Measurements from ENCODE around the gene CAMK2B. TPM values are rescaled to one million over a fixed set of nuclear protein-coding genes. Genes with fewer than 3 reads are reported as not detected.

The CAMK2B gene
- total and polyA plus RNA-seq, 2 of the 13 experiments (the other 11 are each of a cell fraction or from before 2014, with no cell fraction given): 0.27 to 0.48 TPM

DNA sequence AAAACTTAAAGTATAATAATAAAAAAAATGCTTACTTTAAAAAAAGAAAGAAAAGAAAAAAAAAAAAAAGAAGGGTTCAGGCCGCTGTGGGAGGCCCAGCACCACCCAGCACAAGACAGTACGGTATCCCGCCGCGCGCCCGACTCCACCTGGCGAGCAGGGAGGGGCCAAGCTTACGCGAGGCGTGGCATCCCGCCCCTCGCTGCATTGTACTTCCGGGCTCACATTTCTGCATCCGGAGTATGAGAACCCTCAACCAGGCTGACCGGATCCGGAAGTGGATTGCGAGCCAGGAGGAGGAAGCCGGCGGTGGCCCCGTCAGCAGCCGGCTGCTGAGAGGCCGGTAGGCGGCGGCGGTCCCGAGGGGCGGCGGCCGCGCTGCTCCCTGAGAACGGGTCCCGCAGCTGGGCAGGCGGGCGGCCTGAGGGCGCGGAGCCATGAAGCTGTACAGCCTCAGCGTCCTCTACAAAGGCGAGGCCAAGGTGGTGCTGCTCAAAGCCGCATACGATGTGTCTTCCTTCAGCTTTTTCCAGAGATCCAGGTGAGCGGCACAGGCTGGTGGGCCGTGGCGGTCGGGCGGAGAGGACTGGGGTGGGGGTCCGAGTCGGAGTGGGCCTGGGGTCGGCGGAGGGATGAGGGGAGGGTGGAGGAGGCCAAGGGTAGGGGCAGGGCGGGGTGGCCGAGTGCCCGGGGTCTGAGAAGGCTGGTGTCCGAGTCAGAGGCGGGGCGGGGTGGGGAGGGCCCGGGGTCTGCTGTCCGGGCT is 124.5 kb downstream of the CAMK2B start, which contains the start of gene YKT6 (continued):
- TF ChIP-seq GLMP (CRISPR knock-in tag; IDR thresholded peaks at IDR 0.05; ENCODE audit: borderline replicate concordance) (no peak), ARID2 (CRISPR knock-in tag; IDR thresholded peaks at IDR 0.05; ENCODE audit: borderline replicate concordance) (no peak), ZBTB14 (CRISPR knock-in tag; IDR thresholded peaks at IDR 0.05) (no peak), HMGXB4 (CRISPR knock-in tag; IDR thresholded peaks at IDR 0.05; ENCODE audit: borderline replicate concordance in 1 of 2, low read depth in 1 of 2) (peak; percentile 70 to 87; a peak in 3 of 4 replicates), MAFF (IDR thresholded peaks at IDR 0.05; ENCODE audit: low read depth, low read length) (no peak), NFAT5 (CRISPR knock-in tag; IDR thresholded peaks at IDR 0.05) (no peak), ATF7-NPFF (CRISPR knock-in tag; IDR thresholded peaks at IDR 0.05; ENCODE audit: low read depth) (peak; percentile 68), TFAP4 (IDR thresholded peaks at IDR 0.05; ENCODE audit: borderline replicate concordance, low read depth) (peak; percentile 72; the same call in 1 of the 2 replicates)
- TF ChIP-seq, protein P1, sequence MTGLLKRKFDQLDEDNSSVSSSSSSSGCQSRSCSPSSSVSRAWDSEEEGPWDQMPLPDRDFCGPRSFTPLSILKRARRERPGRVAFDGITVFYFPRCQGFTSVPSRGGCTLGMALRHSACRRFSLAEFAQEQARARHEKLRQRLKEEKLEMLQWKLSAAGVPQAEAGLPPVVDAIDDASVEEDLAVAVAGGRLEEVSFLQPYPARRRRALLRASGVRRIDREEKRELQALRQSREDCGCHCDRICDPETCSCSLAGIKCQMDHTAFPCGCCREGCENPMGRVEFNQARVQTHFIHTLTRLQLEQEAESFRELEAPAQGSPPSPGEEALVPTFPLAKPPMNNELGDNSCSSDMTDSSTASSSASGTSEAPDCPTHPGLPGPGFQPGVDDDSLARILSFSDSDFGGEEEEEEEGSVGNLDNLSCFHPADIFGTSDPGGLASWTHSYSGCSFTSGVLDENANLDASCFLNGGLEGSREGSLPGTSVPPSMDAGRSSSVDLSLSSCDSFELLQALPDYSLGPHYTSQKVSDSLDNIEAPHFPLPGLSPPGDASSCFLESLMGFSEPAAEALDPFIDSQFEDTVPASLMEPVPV (CRISPR knock-in tag; IDR thresholded peaks at IDR 0.05): no peak
- TF ChIP-seq, protein P2, sequence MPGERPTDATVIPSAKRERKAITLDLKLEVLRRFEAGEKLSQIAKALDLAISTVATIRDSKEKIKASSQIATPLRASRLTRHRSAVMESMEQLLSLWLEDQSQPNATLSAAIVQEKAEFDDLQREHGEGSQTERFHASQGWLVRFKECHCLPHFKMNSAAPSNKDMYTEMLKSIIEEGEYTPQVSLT (CRISPR knock-in tag; IDR thresholded peaks at IDR 0.05; ENCODE audit: borderline replicate concordance, low read depth): no peak
